ENCODE data around the gene ANKRD26.

Gene ANKRD26

DNA sequence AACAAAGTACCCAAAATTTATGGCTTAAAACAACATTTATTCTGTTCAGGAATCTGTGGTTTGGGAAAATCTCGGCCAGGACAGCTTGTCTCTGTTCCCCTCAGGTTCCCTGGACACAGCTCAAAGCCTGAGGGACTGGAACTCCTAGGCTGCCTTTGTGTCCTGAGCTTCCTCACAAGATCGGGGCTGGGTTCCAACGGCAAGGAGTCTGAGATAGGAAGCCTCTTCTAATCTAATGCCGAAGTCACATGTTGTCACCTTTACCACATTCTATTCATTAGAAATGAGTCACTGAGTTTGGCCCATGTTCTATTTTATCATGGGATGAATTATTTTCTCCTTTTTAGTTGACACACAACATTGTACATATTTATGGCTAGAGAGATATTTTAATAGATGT, 80.5 kb downstream of the ANKRD26 start:
- no peak for DNase-seq

DNA sequence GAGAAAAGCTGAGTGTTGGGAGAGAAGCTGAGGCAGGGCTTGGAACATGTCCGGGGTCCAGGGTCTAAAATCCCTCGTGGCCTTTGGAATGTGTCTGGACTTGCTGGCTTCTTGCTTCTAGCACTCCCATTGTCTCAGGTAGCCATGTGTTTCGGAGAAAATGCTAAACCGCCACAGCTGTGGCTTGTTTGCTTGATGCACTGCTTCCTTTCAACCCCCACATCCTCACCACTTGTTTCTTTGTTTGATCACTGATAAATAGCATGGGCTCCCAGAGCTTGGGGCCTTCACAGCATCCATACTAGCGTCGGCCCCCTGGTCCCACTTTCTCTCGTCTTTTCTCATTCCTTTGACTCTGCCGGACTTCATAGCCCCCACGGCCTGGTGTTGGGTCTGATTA, 102.7 kb downstream of the ANKRD26 start:
- no peak for DNase-seq

GRCh38 chr10:26994743-26995142, 105.6 kb downstream of the ANKRD26 start:
- no peak for DNase-seq

GRCh38 chr10:26987851-26988250, 112.4 kb downstream of the ANKRD26 start:
- DNase-seq = no peak

GRCh38 chr10:26983156-26983555, 117.1 kb downstream of the ANKRD26 start:
- DNase-seq = no peak

GRCh38 chr10:26982058-26982457, 118.2 kb downstream of the ANKRD26 start:
- no peak for DNase-seq

- no peak for DNase-seq
Observed at GRCh38 chr10:26981232-26981824, 119.0 kb downstream of the ANKRD26 start.

GRCh38 chr10:26978519-26978918, 121.8 kb downstream of the ANKRD26 start:
- no peak for DNase-seq

DNA sequence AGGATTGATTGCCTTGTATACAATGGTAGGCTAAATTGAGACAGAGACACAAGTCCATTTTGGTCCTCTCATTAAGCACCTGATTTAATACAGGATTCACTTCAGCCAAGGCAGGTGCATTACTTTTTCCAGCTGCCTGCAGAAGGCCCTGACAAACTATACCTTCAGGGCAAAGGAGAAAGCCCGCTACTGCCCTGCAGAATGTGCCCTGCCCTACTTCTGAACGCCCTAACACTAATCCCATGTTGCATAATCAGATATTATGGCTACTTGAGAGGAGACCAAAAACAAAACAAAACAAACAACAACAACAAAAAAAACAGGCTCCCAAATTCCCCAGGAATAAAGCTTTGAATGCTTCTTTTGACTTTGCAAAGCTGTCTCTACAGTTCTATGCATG, 122.7 kb downstream of the ANKRD26 start:
- DNase-seq = no peak

GRCh38 chr10:26970667-26971066, 129.6 kb downstream of the ANKRD26 start:
- DNase-seq = no peak

GRCh38 chr10:26969145-26969926, 131.0 kb downstream of the ANKRD26 start:
- peak; percentile 31 to 45 for DNase-seq

GRCh38 chr10:26962835-26963234, 137.5 kb downstream of the ANKRD26 start:
- DNase-seq = no peak

GRCh38 chr10:26960308-26960707, 140.0 kb downstream of the ANKRD26 start:
- DNase-seq = no peak

GRCh38 chr10:26959841-26960240, 140.5 kb downstream of the ANKRD26 start:
- DNase-seq = no peak

Data from activated T-cell treated with anti-CD3 and anti-CD28 coated beads, Interleukin-2, amount 50 U/mL, for 48 hours (primary cell).